H1 (cell line): ENCODE results near the gene SOHLH1.

Experiments
- ATF2 ChIP-seq: IDR thresholded peaks from 2 replicates; pipeline ENCODE4 v1.6.1; 2012; ENCODE audit warnings: low read length, inconsistent platforms
- EGR1 ChIP-seq: IDR thresholded peaks from 2 replicates; pipeline ENCODE4 v1.6.1; 2011; ENCODE audit warnings: low read depth, low read length, borderline replicate concordance
- MAFK ChIP-seq: IDR thresholded peaks from 2 replicates; pipeline ENCODE4 v1.6.1; 2012; ENCODE audit warnings: low read depth, mild to moderate bottlenecking, improper control_type of control experiment, low read length
- POLR2A ChIP-seq, 2 experiments: IDR thresholded peaks; 1 replicate in 1 of 2; 2 replicates in 1 of 2; pipeline ENCODE4 v1.6.1; 2011; ENCODE audit warnings: low read depth in 2 of 2, low read length in 2 of 2, mild to moderate bottlenecking in 2 of 2; ENCODE audit errors: control extremely low read depth in 1 of 2
- TF ChIP-seq, protein P1 (sequence below), 3 experiments: IDR thresholded peaks; 1 replicate in 2 of 3; 2 replicates in 1 of 3; pipeline versions ENCODE4 v1.5.1 to v1.6.1; 2011; ENCODE audit warnings: low read length in 3 of 3, mild to moderate bottlenecking in 3 of 3, inconsistent platforms in 2 of 3, low read depth in 1 of 3, moderate library complexity in 1 of 3; ENCODE audit not compliant: insufficient read depth in 1 of 3; ENCODE audit errors: control extremely low read depth in 1 of 3
- TF ChIP-seq, protein P2 (sequence below): IDR thresholded peaks from 2 replicates; pipeline ENCODE4 v1.6.1; 2012; ENCODE audit warnings: inconsistent platforms

GRCh38 chr9:135705376-135705775, 6.1 kb upstream of the SOHLH1 start:
- TF ChIP-seq EGR1 (no peak), ATF2 (no peak), MAFK (no peak), POLR2A (IDR thresholded peaks at IDR 0.05; ENCODE audit: control extremely low read depth in 1 of 2, low read depth in 2 of 2, low read length in 2 of 2) (no peak)
- TF ChIP-seq, protein P1, sequence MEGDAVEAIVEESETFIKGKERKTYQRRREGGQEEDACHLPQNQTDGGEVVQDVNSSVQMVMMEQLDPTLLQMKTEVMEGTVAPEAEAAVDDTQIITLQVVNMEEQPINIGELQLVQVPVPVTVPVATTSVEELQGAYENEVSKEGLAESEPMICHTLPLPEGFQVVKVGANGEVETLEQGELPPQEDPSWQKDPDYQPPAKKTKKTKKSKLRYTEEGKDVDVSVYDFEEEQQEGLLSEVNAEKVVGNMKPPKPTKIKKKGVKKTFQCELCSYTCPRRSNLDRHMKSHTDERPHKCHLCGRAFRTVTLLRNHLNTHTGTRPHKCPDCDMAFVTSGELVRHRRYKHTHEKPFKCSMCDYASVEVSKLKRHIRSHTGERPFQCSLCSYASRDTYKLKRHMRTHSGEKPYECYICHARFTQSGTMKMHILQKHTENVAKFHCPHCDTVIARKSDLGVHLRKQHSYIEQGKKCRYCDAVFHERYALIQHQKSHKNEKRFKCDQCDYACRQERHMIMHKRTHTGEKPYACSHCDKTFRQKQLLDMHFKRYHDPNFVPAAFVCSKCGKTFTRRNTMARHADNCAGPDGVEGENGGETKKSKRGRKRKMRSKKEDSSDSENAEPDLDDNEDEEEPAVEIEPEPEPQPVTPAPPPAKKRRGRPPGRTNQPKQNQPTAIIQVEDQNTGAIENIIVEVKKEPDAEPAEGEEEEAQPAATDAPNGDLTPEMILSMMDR (IDR thresholded peaks at IDR 0.05; ENCODE audit: control extremely low read depth in 1 of 3, insufficient read depth in 1 of 3, low read depth in 1 of 3, low read length in 3 of 3): no peak
- TF ChIP-seq, protein P2, sequence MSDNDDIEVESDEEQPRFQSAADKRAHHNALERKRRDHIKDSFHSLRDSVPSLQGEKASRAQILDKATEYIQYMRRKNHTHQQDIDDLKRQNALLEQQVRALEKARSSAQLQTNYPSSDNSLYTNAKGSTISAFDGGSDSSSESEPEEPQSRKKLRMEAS: no peak
